Endodermal cell (in vitro differentiated cells): ENCODE data around the gene WNK2. TPM values are rescaled to one million over a fixed set of nuclear protein-coding genes. Genes with fewer than 3 reads are reported as not detected.

ENCODE experiments used
- DNase-seq: peaks from one replicate; pipeline ENCODE4 v3.0.0-alpha.2; 2017
- H3K27ac ChIP-seq: 2 replicates; pipeline ENCODE4 v1.5.1; 2013; ENCODE audit warnings: mild to moderate bottlenecking, low read depth, low read length, moderate library complexity
- H3K27me3 ChIP-seq: 2 replicates; pipeline ENCODE4 v1.6.1; 2013; ENCODE audit warnings: mild to moderate bottlenecking, low read length, moderate library complexity; ENCODE audit not compliant: insufficient read depth, control insufficient read depth, poor library complexity, severe bottlenecking
- H3K36me3 ChIP-seq: 2 replicates; pipeline ENCODE4 v1.7.0; 2013; ENCODE audit warnings: mild to moderate bottlenecking, low read length, moderate library complexity; ENCODE audit not compliant: control insufficient read depth, insufficient read depth
- H3K4me1 ChIP-seq: one replicate; pipeline ENCODE4 v1.7.0; 2013; ENCODE audit warnings: low read length; ENCODE audit not compliant: control insufficient read depth, insufficient read depth
- H3K4me3 ChIP-seq: 2 replicates; pipeline ENCODE4 v1.5.1; 2013; ENCODE audit warnings: mild to moderate bottlenecking, low read length, moderate library complexity
- H3K9ac ChIP-seq: 2 replicates; pipeline ENCODE4 v1.6.1; 2013; ENCODE audit warnings: mild to moderate bottlenecking, low read length, moderate library complexity; ENCODE audit not compliant: poor library complexity, severe bottlenecking; ENCODE audit errors: extremely low read depth
- H3K9me3 ChIP-seq: 2 replicates; pipeline ENCODE4 v1.6.1; 2013; ENCODE audit warnings: mild to moderate bottlenecking, low read length, moderate library complexity; ENCODE audit not compliant: control insufficient read depth
- H3K27ac Mint-ChIP-seq: 2 replicates; pipeline ENCODE4 v1.8.0; 2020; ENCODE audit warnings: mixed read lengths
- H3K27me3 Mint-ChIP-seq: 2 replicates; pipeline ENCODE4 v1.8.0; 2021; ENCODE audit warnings: mild to moderate bottlenecking, mixed read lengths; ENCODE audit not compliant: insufficient read depth
- H3K36me3 Mint-ChIP-seq: 2 replicates; pipeline ENCODE4 v1.8.0; 2020; ENCODE audit warnings: low read depth, mixed read lengths
- H3K4me1 Mint-ChIP-seq: 2 replicates; pipeline ENCODE4 v1.8.0; 2020; ENCODE audit warnings: mixed read lengths
- H3K4me3 Mint-ChIP-seq: 2 replicates; pipeline ENCODE4 v1.8.0; 2020; ENCODE audit warnings: mild to moderate bottlenecking, moderate library complexity, mixed read lengths
- H3K9me3 Mint-ChIP-seq: 2 replicates; pipeline ENCODE4 v1.8.0; 2020; ENCODE audit warnings: mild to moderate bottlenecking, mixed read lengths
- CTCF ChIP-seq: fragments of 200-600 bp; sonication (generic); conservative IDR thresholded peaks from 2 replicates; pipeline ENCODE4 v1.5.0; 2021; ENCODE audit warnings: antibody characterized with exemption, mild to moderate bottlenecking
- WGBS, 2 experiments: methylation state at CpG; one replicate each; pipeline versions ENCODE4 v1.1.5 to v1.1.7; 2013; ENCODE audit warnings: missing lambda C conversion rate in 2 of 2, mixed read lengths in 1 of 2; ENCODE audit not compliant: insufficient coverage in 1 of 2, insufficient read length in 1 of 2; 5-methylcytosine and 5-hydroxymethylcytosine counted together
- total RNA-seq, 2 donors: library from RNA; stranded (reverse); fragmentation: NEBNext Ultra II Directional in 1 of 2; extraction: Animal tissue kit (Norgen Biotek cat#: 25700) in 1 of 2; gene quantifications; 2 replicates in 1 of 2; 3 replicates in 1 of 2; pipeline ENCODE4 v1.2.1, GENCODE V29; 2021

Gene WNK2
- total RNA-seq, 2 donors from 2014 or later = 46.1 to 48.8 TPM

DNA sequence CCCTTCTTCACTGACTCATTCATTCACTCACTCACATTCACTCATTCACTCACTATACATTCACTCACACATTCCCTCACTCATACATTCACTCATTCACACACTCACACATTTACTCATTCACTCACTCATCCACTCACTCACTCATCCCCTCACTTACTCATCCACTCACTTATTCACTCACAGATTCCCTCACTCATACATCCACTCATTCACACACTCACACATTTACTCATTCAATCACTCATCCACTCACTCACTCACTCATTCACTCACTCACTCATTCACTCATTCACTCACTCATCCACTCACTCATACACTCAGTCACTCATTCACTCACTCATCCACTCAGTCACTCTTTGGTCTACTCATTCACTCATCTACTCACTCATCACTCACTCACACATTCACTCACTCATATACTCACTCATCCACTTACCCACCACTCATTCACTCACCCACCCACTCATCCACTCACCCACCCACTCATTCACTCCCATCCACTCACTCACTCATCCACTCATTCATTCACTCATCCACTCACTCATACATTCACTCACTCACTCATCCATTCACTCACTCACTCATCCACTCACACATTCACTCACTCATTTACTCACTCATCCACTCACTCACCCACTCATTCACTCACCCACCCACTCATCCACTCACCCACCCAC, 27.2 kb downstream of the WNK2 start:
- Histone ChIP-seq H3K4me3 (no peak overlapping the region), H3K36me3 (no peaks in the 10 kb centered on the region), H3K9ac (no peak overlapping the region), H3K27me3 (no peaks in the 10 kb centered on the region), H3K27ac (no peak overlapping the region), H3K4me1 (no peaks in the 10 kb centered on the region), H3K9me3 (peaks cover 11% of the 10 kb centered on the region)
- H3K4me1 Mint-ChIP-seq = no peaks in the 10 kb centered on the region
- H3K27me3 Mint-ChIP-seq = no peaks in the 10 kb centered on the region
- DNase-seq = no peak
- peaks cover 2% of the 10 kb centered on the region for H3K36me3 Mint-ChIP-seq
- H3K27ac Mint-ChIP-seq = no peak overlapping the region
- H3K4me3 Mint-ChIP-seq = no peak overlapping the region
- H3K9me3 Mint-ChIP-seq = peaks cover 13% of the 10 kb centered on the region
- no peak for TF ChIP-seq CTCF

DNA sequence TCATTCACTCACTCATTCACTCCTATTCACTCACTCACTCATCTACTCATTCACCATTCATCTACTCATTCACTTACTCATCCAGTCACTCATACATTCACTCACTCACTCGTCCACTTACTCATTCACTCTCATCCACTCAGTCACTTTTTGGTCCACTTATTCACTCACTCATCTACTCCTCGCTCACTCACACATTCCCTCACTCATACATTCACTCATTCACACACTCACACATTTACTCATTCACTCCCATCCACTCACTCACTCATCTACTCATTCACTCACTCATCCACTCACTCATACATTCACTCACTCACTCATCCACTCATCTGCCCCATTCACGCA, 27.7 kb downstream of the WNK2 start:
- Histone ChIP-seq H3K4me3 (no peak overlapping the region), H3K4me1 (no peaks in the 10 kb centered on the region), H3K27ac (no peak overlapping the region), H3K36me3 (no peaks in the 10 kb centered on the region), H3K9me3 (peaks cover 11% of the 10 kb centered on the region), H3K9ac (no peak overlapping the region), H3K27me3 (no peaks in the 10 kb centered on the region)
- 91% methylated on average over 3 of the region's 3 CpGs for WGBS, 2 experiments
- Mint-ChIP-seq H3K9me3 (peaks cover 13% of the 10 kb centered on the region), H3K27me3 (no peaks in the 10 kb centered on the region), H3K27ac (no peak overlapping the region), H3K4me3 (no peak overlapping the region), H3K36me3 (peaks cover 2% of the 10 kb centered on the region), H3K4me1 (no peaks in the 10 kb centered on the region)
- TF ChIP-seq CTCF = no peak
- DNase-seq = no peak

- no peaks in the 10 kb centered on the region for H3K27me3 ChIP-seq
- no peaks in the 10 kb centered on the region for H3K27me3 Mint-ChIP-seq
- no peak for DNase-seq
- H3K9me3 Mint-ChIP-seq = peaks cover 13% of the 10 kb centered on the region
- H3K27ac Mint-ChIP-seq = no peak overlapping the region
- no peaks in the 10 kb centered on the region for H3K4me1 ChIP-seq
- no peak overlapping the region for H3K4me3 Mint-ChIP-seq
- no peaks in the 10 kb centered on the region for H3K36me3 ChIP-seq
- TF ChIP-seq CTCF = no peak
- H3K4me3 ChIP-seq = no peak overlapping the region
- no peak overlapping the region for H3K27ac ChIP-seq
- H3K4me1 Mint-ChIP-seq = no peaks in the 10 kb centered on the region
- peaks cover 11% of the 10 kb centered on the region for H3K9me3 ChIP-seq
- H3K9ac ChIP-seq = no peak overlapping the region
- WGBS, 2 experiments = 90 to 96% methylated on average over 4 to 5 of the region's 5 CpGs
- peaks cover 6% of the 10 kb centered on the region for H3K36me3 Mint-ChIP-seq
Measured at GRCh38 chr9:93212409-93212808, 28.5 kb downstream of the WNK2 start.
